Testis (tissue), 2 donors: ENCODE data around the gene ADK.

Source experiments
- CTCF ChIP-seq, 3 experiments: fragments of 450-650 bp in 2 of 3; fragments of 200-600 bp in 1 of 3; sonication (generic) in 1 of 3; IDR thresholded peaks; one replicate each; pipeline ENCODE4 v1.5.1; 2016 to 2019; ENCODE audit warnings: antibody characterized with exemption in 3 of 3, mild to moderate bottlenecking in 2 of 3, moderate library complexity in 1 of 3
- POLR2A ChIP-seq: fragments of 450-650 bp; IDR thresholded peaks from one replicate; pipeline ENCODE4 v1.6.1; 2017; ENCODE audit warnings: antibody characterized with exemption, mild to moderate bottlenecking, moderate library complexity

GRCh38 chr10:74275755-74276290 lies 124.8 kb downstream of the ADK start:
- no peak for TF ChIP-seq CTCF (IDR thresholded peaks at IDR 0.05)
- no peak for TF ChIP-seq POLR2A
